GM12891 (cell line): ENCODE results near the gene NFILZ. TPM values are rescaled to one million over a fixed set of nuclear protein-coding genes. Genes with fewer than 3 reads are reported as not detected.
A peak's percentile ranks its signal among the peaks of the same experiment; 100 is the strongest.

Experiments
- DNase-seq: peaks from one replicate; pipeline ENCODE4 v3.0.0; 2011; ENCODE audit warnings: low spot score; ENCODE audit not compliant: insufficient read length
- FAIRE-seq: peaks from 2 replicates; lab custom pipeline; 2011; peaks lifted over from hg19 to GRCh38; lab: Jason Lieb, UNC
- PAX5 ChIP-seq: IDR thresholded peaks from 2 replicates; pipeline ENCODE4 v1.6.1; 2011; ENCODE audit warnings: low read length, moderate library complexity, mild to moderate bottlenecking; ENCODE audit not compliant: insufficient read depth, severe bottlenecking
- POLR2A ChIP-seq: IDR thresholded peaks from 2 replicates; pipeline ENCODE4 v1.6.1; 2011; ENCODE audit warnings: low read depth, low read length, control low read depth
- POLR2AphosphoS5 ChIP-seq: IDR thresholded peaks from 2 replicates; pipeline ENCODE4 v1.6.1; 2011; ENCODE audit warnings: low read depth, low read length, control low read depth
- POU2F2 ChIP-seq: IDR thresholded peaks from 2 replicates; pipeline ENCODE4 v1.6.1; 2011; ENCODE audit warnings: low read depth, mild to moderate bottlenecking, control low read depth, low read length, moderate library complexity
- SPI1 ChIP-seq: IDR thresholded peaks from 2 replicates; pipeline ENCODE4 v1.6.1; 2011; ENCODE audit warnings: low read depth, low read length, control low read depth
- TAF1 ChIP-seq: IDR thresholded peaks from 2 replicates; pipeline ENCODE4 v1.6.1; 2011; ENCODE audit warnings: low read depth, low read length, control low read depth
- polyA plus RNA-seq: library from polyadenylated mRNA; unstranded; fragments of >200 nt; gene quantifications from one replicate; pipeline ENCODE4 v1.2.1, GENCODE V29; 2012; ENCODE audit warnings: low read depth, missing spikeins, inconsistent platforms; ENCODE audit not compliant: missing spikeins

Gene NFILZ
- not detected for polyA plus RNA-seq

DNA sequence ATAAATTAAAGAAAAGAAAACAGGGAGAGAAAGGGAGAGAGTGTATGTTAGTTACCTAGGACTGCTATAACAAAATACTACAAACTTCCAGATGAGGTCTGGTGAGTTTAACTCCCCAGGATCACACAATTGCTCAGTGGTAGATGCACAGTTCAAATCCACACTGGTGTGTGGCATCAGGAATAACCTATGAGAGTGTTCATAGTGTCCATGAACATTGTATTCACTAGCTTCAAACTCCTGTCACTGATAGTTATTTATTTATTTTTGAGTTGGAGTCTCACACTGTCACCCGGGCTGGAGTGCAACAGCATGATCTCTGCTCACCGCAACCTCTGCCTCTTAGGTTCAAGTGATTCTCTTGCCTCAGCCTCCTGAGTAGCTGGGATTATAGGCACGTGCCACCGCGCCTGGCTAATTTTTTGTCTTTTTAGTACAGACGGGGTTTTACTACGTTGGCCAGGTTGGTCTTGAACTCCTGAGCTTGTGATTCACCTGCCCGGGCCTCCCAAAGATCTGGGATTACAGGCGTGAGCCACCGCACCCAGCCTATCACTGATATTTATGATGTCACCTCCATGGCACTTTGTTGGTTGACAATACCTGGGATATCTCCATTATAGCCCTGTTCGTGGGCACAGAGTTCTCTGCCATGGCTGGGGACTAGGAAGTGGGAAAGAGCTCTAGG is at the start of gene NFILZ:
NFILZ (plus strand) TSS at position 638 of the 688 bp plus-strand sequence. CDS start 46,133 bp downstream, outside the sequence.
- DNase-seq (no peak), FAIRE-seq (no peak)
- TF ChIP-seq PAX5 (no peak), SPI1 (no peak), POLR2AphosphoS5 (no peak)

GRCh38 chr19:8580710-8581281 is 49.6 kb upstream of the NFILZ start:
- TF ChIP-seq POLR2A (no peak), PAX5 (no peak), SPI1 (0 out of 2 replicates have a peak, but pooled peaks have one; percentile 1), POU2F2 (0 out of 2 replicates have a peak, but pooled peaks have one; percentile 11), TAF1 (no peak), POLR2AphosphoS5 (no peak)
- FAIRE-seq (peak; percentile 92), DNase-seq (peak; percentile 71)

DNA sequence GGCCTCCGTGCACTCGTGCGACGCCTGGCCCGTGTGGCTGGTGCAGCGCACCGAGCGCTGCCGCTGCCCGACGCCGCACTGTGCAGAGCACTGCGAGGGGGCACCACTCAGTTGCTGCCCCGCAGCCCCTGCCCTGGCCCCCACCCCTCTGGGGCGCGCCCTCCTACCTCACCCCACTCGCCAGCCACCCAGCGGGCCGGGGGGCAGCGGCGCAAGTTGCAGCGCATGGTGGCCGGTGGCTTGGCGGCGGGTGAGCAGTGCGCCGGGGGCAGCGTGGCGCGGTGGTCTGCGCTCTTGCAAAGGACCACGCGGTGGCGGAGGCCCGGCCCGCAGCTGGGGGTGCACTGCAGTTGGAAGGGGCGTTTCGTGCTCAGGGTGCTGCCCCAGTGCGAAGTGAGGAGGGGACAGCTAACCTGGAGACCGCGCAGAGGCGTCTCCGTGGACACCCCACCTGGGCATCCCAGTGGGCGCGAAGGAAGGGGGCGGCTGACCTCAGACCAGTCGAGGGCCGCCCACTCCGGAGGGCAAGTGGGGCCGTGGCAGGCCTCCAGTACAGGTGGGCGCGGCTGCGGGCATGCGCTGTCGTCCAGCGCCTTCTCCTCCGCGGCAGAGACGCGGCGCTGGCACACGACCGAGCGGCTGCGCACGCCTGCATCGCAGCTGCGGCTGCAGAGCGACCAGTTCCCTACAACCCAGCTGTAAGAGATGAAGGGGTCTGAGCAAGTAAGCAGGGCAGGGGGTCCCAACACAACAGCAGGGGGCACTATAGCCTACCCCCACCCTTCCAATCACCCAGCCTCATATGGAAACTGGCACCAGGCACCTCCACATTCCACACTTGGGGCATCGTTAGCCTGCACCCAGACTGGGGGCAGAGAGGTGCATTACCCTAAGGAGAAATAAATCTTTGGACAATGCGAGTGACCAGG is 45.2 kb upstream of the NFILZ start:
- DNase-seq (no peak), FAIRE-seq (no peak)
- TF ChIP-seq SPI1 (no peak), POLR2AphosphoS5 (no peak), PAX5 (no peak), TAF1 (no peak), POU2F2 (no peak), POLR2A (no peak)

GRCh38 chr19:8585894-8586750 is 44.3 kb upstream of the NFILZ start:
- FAIRE-seq (no peak), DNase-seq (no peak)
- TF ChIP-seq TAF1 (no peak), SPI1 (no peak), POLR2A (no peak), PAX5 (no peak)

GRCh38 chr19:8589177-8589714 is 41.2 kb upstream of the NFILZ start:
- FAIRE-seq = no peak

GRCh38 chr19:8592231-8593009 is 38.0 kb upstream of the NFILZ start:
- FAIRE-seq = no peak
- TF ChIP-seq POU2F2 (no peak), POLR2A (no peak), POLR2AphosphoS5 (no peak), PAX5 (no peak), TAF1 (no peak), SPI1 (no peak)
- no peak for DNase-seq

More at GRCh38 chr19:8589177-8589714, 41.2 kb upstream of the NFILZ start:
- no peak for TF ChIP-seq TAF1
- TF ChIP-seq POLR2A = no peak
- no peak for TF ChIP-seq SPI1
- TF ChIP-seq POLR2AphosphoS5 = no peak
- TF ChIP-seq PAX5 = no peak
- TF ChIP-seq POU2F2 = no peak
- DNase-seq = no peak

DNA sequence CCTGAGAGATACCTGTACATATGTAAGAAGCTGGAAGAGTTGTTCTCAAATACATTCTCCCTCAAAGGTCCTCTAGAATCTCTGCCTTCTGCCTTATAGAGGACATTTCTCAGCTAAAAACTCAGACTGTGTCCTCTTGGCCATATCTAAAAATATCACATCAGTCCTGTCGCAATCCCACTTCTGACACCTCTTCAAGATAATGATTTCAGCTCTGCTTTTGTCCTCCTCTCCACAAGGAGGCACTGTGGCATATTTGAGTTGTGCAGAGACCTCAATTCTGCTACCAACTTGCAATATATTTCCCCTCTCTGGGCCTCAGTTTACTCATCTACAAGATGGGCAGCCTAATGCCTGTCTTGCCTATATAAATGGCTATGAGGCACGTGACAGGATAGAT is 36.5 kb upstream of the NFILZ start:
- DNase-seq (no peak), FAIRE-seq (no peak)
- no peak for TF ChIP-seq POU2F2
- TF ChIP-seq POLR2AphosphoS5 = no peak
- TF ChIP-seq PAX5 = no peak
- no peak for TF ChIP-seq SPI1
- no peak for TF ChIP-seq POLR2A
- no peak for TF ChIP-seq TAF1

- TF ChIP-seq POU2F2 (no peak), POLR2AphosphoS5 (no peak), TAF1 (no peak), SPI1 (no peak), PAX5 (no peak), POLR2A (no peak)
- FAIRE-seq (no peak), DNase-seq (no peak)
Measured at GRCh38 chr19:8595651-8596050, 34.8 kb upstream of the NFILZ start.
